OCI-LY1 (cell line): ENCODE measurements around the gene NAXD.
"Not testable (repeated sequence)": the region's sequence is repeated elsewhere in the genome, so short reads cannot be mapped to it uniquely, and the experiment has no call there.

ENCODE experiments used
- H2AFZ ChIP-seq: fragments of 200-600 bp; sonication (generic), shearing (Covaris generic); 2 replicates; pipeline ENCODE4 v1.6.0; 2014; ENCODE audit warnings: antibody characterized with exemption, mild to moderate bottlenecking, low read length
- H3F3A ChIP-seq: fragments of 200-600 bp; sonication (generic), shearing (Covaris generic); 2 replicates; pipeline ENCODE4 v1.6.0; 2014; ENCODE audit warnings: mild to moderate bottlenecking, antibody characterized with exemption, low read length, moderate library complexity; ENCODE audit not compliant: insufficient read depth
- H3K27ac ChIP-seq: fragments of 200-600 bp; sonication (generic); 2 replicates; pipeline ENCODE4 v1.5.1; 2014; ENCODE audit warnings: low read length, mixed run types, mild to moderate bottlenecking, low read depth; ENCODE audit not compliant: poor library complexity, severe bottlenecking
- H3K27me3 ChIP-seq: fragments of 200-600 bp; sonication (generic); 2 replicates; pipeline ENCODE4 v1.6.0; 2014; ENCODE audit warnings: antibody characterized with exemption, mild to moderate bottlenecking, low read length, moderate library complexity; ENCODE audit not compliant: insufficient read depth
- H3K36me3 ChIP-seq: fragments of 200-600 bp; sonication (generic); 2 replicates; pipeline ENCODE4 v1.6.1; 2014; ENCODE audit warnings: mild to moderate bottlenecking, antibody characterized with exemption, low read length, moderate library complexity, mixed read lengths; ENCODE audit not compliant: insufficient read depth
- H3K4me1 ChIP-seq: fragments of 200-600 bp; sonication (generic); 2 replicates; pipeline ENCODE4 v1.5.1; 2014; ENCODE audit warnings: mild to moderate bottlenecking, low read length, moderate library complexity; ENCODE audit not compliant: insufficient read depth, severe bottlenecking
- H3K4me2 ChIP-seq: fragments of 200-600 bp; sonication (generic), shearing (Covaris generic); 2 replicates; pipeline ENCODE4 v1.6.1; 2014; ENCODE audit warnings: low read length
- H3K4me3 ChIP-seq: fragments of 200-600 bp; sonication (generic); 2 replicates; pipeline ENCODE4 v1.5.1; 2014; ENCODE audit warnings: low read length, low read depth, mild to moderate bottlenecking, mixed read lengths; ENCODE audit not compliant: poor library complexity, severe bottlenecking
- H3K79me2 ChIP-seq: fragments of 200-600 bp; shearing (Covaris generic); 2 replicates; pipeline ENCODE4 v1.6.1; 2016; ENCODE audit warnings: mixed run types, low read length, mixed read lengths; ENCODE audit not compliant: insufficient read depth
- H3K9ac ChIP-seq: fragments of 200-600 bp; sonication (generic), shearing (Covaris generic); 2 replicates; pipeline ENCODE4 v1.6.1; 2014; ENCODE audit warnings: mild to moderate bottlenecking, low read length, mixed read lengths
- H3K9me2 ChIP-seq: fragments of 200-600 bp; sonication (generic), shearing (Covaris generic); 2 replicates; pipeline ENCODE4 v1.6.1; 2014; ENCODE audit warnings: low read depth, mild to moderate bottlenecking, low read length, mixed read lengths
- H3K9me3 ChIP-seq: fragments of 200-600 bp; shearing (Covaris generic); 2 replicates; pipeline ENCODE4 v1.6.1; 2014; ENCODE audit warnings: low read length, mixed read lengths
- H4K20me1 ChIP-seq: fragments of 200-600 bp; sonication (generic), shearing (Covaris generic); 2 replicates; pipeline ENCODE4 v1.6.0; 2016; ENCODE audit warnings: mild to moderate bottlenecking, low read length; ENCODE audit not compliant: insufficient read depth
- EZH2 ChIP-seq: fragments of 200-600 bp; sonication (generic), shearing (Covaris generic); IDR thresholded peaks from 2 replicates; pipeline ENCODE4 v1.8.0; 2017; ENCODE audit warnings: borderline replicate concordance, mixed run types, mild to moderate bottlenecking, antibody characterized with exemption, low read length, moderate library complexity, mixed read lengths
- TF ChIP-seq, protein P1 (sequence below): fragments of 200-600 bp; sonication (generic), shearing (Covaris generic); IDR thresholded peaks from 2 replicates; pipeline ENCODE4 v1.5.1; 2017; ENCODE audit warnings: mild to moderate bottlenecking, antibody characterized with exemption, low read length, moderate library complexity, mixed read lengths

The NAXD gene

DNA sequence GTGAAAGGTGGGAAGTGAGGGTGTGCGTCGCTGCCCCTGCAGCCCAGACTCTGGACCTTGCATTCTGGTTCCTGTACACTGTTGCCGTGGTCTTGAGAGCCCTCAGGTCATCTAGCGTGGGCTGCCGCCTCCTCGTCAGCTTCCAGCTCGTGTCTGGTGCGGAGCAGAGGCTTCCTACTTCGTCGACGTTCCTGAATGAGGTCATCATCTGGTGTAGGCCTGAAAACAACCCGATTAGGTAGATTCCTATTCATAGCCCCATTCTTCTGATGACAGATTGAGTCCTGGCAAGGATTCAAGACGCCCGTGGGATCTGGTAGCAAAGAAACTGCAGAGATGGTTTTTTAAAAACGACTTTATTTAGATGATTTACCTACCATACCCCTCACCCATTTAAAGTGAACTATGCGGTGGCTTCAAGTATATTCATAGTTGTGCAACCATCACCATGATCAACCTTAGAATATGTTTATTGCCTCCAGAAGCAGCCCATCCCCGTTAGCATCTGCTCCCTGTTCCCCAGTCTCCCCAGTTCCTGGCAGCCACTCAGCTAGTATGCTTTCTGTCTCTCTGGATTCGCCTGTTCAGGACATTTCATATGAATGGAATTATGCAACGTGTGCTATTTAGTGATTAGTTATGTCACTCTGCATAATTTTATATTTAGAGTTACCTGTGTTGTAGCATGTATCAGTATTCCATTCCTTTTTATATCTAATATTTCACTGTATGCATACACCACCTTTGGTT is 13.8 kb downstream of the NAXD start:
- Histone ChIP-seq H3K79me2 (no peaks in the 10 kb centered on the region), H3K9me2 (no peaks in the 10 kb centered on the region), H3K27ac (no peak overlapping the region), H3F3A (no peaks in the 10 kb centered on the region), H2AFZ (no peak overlapping the region), H3K27me3 (no peaks in the 10 kb centered on the region), H4K20me1 (no peaks in the 10 kb centered on the region), H3K36me3 (peaks cover 40% of the 10 kb centered on the region), H3K4me3 (no peak overlapping the region), H3K9ac (no peak overlapping the region), H3K4me1 (no peaks in the 10 kb centered on the region), H3K9me3 (no peaks in the 10 kb centered on the region), H3K4me2 (no peak overlapping the region)
- TF ChIP-seq, protein P1, sequence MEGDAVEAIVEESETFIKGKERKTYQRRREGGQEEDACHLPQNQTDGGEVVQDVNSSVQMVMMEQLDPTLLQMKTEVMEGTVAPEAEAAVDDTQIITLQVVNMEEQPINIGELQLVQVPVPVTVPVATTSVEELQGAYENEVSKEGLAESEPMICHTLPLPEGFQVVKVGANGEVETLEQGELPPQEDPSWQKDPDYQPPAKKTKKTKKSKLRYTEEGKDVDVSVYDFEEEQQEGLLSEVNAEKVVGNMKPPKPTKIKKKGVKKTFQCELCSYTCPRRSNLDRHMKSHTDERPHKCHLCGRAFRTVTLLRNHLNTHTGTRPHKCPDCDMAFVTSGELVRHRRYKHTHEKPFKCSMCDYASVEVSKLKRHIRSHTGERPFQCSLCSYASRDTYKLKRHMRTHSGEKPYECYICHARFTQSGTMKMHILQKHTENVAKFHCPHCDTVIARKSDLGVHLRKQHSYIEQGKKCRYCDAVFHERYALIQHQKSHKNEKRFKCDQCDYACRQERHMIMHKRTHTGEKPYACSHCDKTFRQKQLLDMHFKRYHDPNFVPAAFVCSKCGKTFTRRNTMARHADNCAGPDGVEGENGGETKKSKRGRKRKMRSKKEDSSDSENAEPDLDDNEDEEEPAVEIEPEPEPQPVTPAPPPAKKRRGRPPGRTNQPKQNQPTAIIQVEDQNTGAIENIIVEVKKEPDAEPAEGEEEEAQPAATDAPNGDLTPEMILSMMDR, result no peak
- no peak for TF ChIP-seq EZH2

DNA sequence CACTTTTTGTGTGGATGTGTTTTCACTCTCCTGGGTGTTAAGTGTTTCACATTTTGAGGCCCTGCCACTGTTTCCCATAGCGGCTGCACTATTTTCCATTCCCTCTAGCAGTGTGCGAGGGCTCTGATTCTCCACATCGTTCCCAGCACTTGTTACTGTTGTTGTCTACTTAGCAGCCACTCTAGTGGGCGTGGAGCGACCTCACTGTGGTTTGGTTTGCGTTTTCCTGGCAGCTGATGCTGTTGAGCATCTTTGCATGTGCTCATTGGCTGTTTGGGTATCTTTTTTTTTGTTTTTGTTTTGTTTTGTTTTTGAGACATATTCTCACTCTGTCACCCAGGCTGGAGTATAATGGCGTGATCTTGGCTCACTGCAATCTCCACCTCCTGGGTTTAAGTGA is 14.4 kb downstream of the NAXD start:
- Histone ChIP-seq H2AFZ (no peak overlapping the region), H3K4me2 (no peak overlapping the region), H3F3A (no peaks in the 10 kb centered on the region), H3K79me2 (no peaks in the 10 kb centered on the region), H3K9me2 (no peaks in the 10 kb centered on the region), H3K4me3 (no peak overlapping the region), H3K36me3 (peaks cover 44% of the 10 kb centered on the region), H4K20me1 (no peaks in the 10 kb centered on the region), H3K27me3 (no peaks in the 10 kb centered on the region), H3K9ac (no peak overlapping the region), H3K9me3 (no peaks in the 10 kb centered on the region), H3K27ac (no peak overlapping the region), H3K4me1 (no peaks in the 10 kb centered on the region)
- no peak for TF ChIP-seq EZH2
- TF ChIP-seq, protein P1, result no peak

DNA sequence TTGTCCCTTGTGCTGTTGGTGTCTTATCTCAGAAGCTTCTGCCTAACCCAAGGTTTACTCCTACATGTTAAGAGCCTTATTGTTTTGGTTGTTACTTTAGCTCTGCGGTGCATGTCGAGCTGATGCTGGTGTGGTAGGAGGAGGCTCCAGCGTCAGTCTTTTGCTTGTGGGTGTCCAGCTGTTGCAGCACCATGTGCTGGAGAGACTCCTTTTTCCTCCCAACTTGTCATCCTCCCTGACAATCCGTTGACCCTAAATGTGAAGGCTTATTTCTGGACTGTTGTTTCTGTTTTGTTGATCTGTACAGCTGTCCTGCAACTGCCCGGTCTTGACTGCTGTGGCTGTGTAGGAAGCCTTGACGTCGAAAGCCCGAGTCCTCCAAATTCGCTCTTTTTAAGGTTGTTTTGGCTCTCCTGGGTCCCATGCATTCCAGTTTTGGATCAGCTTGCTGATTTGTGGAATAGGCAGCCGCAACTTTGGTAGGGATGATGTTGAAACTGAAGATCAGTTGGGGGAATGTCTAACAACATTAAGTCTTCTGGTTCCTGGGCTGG is 15.3 kb downstream of the NAXD start:
- Histone ChIP-seq H3K9ac (no peak overlapping the region), H3K4me2 (no peak overlapping the region), H3K9me2 (no peaks in the 10 kb centered on the region), H3K4me3 (no peak overlapping the region), H3K79me2 (no peaks in the 10 kb centered on the region), H3K9me3 (no peaks in the 10 kb centered on the region), H3K36me3 (peaks cover 50% of the 10 kb centered on the region), H2AFZ (no peak overlapping the region), H3K4me1 (no peaks in the 10 kb centered on the region), H3F3A (no peaks in the 10 kb centered on the region), H4K20me1 (no peaks in the 10 kb centered on the region), H3K27me3 (no peaks in the 10 kb centered on the region), H3K27ac (no peak overlapping the region)
- no peak for TF ChIP-seq EZH2
- TF ChIP-seq, protein P1, result no peak

DNA sequence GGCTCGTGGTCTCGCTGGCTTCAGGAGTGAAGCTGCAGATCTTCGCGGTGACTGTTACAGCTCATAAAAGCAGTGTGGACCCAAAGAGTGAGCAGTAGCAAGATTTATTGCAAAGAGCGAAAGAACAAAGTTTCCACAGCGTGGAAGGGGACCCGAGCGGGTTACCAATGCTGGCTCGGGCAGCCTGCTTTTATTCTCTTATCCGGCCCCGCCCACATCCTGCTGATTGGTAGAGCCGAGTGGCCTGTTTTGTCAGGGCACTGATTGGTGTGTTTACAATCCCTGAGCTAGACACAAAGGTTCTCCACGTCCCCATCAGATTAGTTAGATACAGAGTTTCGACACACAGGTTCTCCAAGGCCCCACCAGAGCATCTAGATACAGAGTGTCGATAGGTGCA is 16.9 kb downstream of the NAXD start:
- H3F3A ChIP-seq, H3K9me3 ChIP-seq, H3K79me2 ChIP-seq, H3K9ac ChIP-seq, H4K20me1 ChIP-seq, H3K27me3 ChIP-seq, H2AFZ ChIP-seq, H3K4me2 ChIP-seq, H3K9me2 ChIP-seq, H3K4me3 ChIP-seq, H3K27ac ChIP-seq: not testable (repeated sequence)
- peaks cover 15% of the 10 kb centered on the region for H3K4me1 ChIP-seq
- H3K36me3 ChIP-seq, result peaks cover 65% of the 10 kb centered on the region
